Nasal cavity respiratory epithelium epithelial cell of viscerocranial mucosa (primary cell): ENCODE data around the gene ZBTB16. TPM values are rescaled to one million over a fixed set of nuclear protein-coding genes. Genes with fewer than 3 reads are reported as not detected.

ENCODE experiments used
- total RNA-seq: library from RNA; depleted of rRNA; stranded (reverse); fragments of >200 nt; gene quantifications from 2 replicates; pipeline ENCODE4 v1.2.3, GENCODE V29; 2014

The ZBTB16 gene
- under 0.01 and 2.6 TPM in 2 replicates for total RNA-seq

GRCh38 chr11:114059278-114059983, at the start of gene ZBTB16:
TSS of gene ZBTB16 (plus strand) at chr11:114059711. CDS start at chr11:114063301, 3,590 bp downstream.

GRCh38 chr11:114295676-114296604, 236.4 kb downstream of the ZBTB16 start, which contains the start of gene NNMT:
TSS of gene NNMT (plus strand) at chr11:114296399. CDS start at chr11:114296557, 158 bp downstream.

Other genes with a start within 250 kb of the ZBTB16 start
- 33.5 and 41.1 TPM in 2 replicates for gene USP28, start 184.1 kb upstream of the ZBTB16 start, total RNA-seq
- not detected in 2 replicates for gene HTR3B, start 154.9 kb upstream of the ZBTB16 start, total RNA-seq
- 0.14 TPM in 1 of 2 replicates, not detected in the other for gene HTR3A, start 84.6 kb upstream of the ZBTB16 start, total RNA-seq
- gene NNMT, start 236.7 kb downstream of the ZBTB16 start, total RNA-seq, result 0.34 and 1.9 TPM in 2 replicates